Glutamatergic neuron (in vitro differentiated cells): ENCODE results near the gene BTRC. TPM values are rescaled to one million over a fixed set of nuclear protein-coding genes. Genes with fewer than 3 reads are reported as not detected.

Experiments
- DNase-seq: peaks from one replicate; pipeline ENCODE4 v3.0.0; 2022
- H3K27ac Mint-ChIP-seq: one replicate; pipeline ENCODE4 v1.8.0; 2020; ENCODE audit warnings: mild to moderate bottlenecking, mixed read lengths, inconsistent platforms; ENCODE audit not compliant: unreplicated experiment
- H3K27me3 Mint-ChIP-seq: one replicate; pipeline ENCODE4 v1.8.0; 2020; ENCODE audit warnings: mild to moderate bottlenecking, moderate library complexity, mixed read lengths, inconsistent platforms; ENCODE audit not compliant: unreplicated experiment
- H3K36me3 Mint-ChIP-seq: one replicate; pipeline ENCODE4 v1.8.0; 2020; ENCODE audit warnings: mild to moderate bottlenecking, mixed read lengths, inconsistent platforms; ENCODE audit not compliant: unreplicated experiment
- H3K4me1 Mint-ChIP-seq: one replicate; pipeline ENCODE4 v1.8.0; 2020; ENCODE audit warnings: mild to moderate bottlenecking, low read depth, mixed read lengths, inconsistent platforms; ENCODE audit not compliant: unreplicated experiment
- H3K4me3 Mint-ChIP-seq: one replicate; pipeline ENCODE4 v1.8.0; 2020; ENCODE audit warnings: mild to moderate bottlenecking, mixed read lengths, inconsistent platforms; ENCODE audit not compliant: unreplicated experiment
- H3K9me3 Mint-ChIP-seq: one replicate; pipeline ENCODE4 v1.8.0; 2020; ENCODE audit warnings: mild to moderate bottlenecking, moderate library complexity, mixed read lengths, inconsistent platforms; ENCODE audit not compliant: unreplicated experiment
- total RNA-seq: library from RNA; stranded (reverse); fragmentation: NEBNext Ultra II Directional; extraction: Animal tissue kit (Norgen Biotek cat#: 25700); gene quantifications from one replicate; pipeline ENCODE4 v1.2.1, GENCODE V29; 2021; ENCODE audit not compliant: unreplicated experiment
- TF ChIP-seq, protein P1 (sequence below): fragments of 200-600 bp; sonication (generic); IDR thresholded peaks from one replicate; pipeline ENCODE4 v1.5.0; 2021; ENCODE audit not compliant: partially characterized antibody, unreplicated experiment

Gene BTRC
- total RNA-seq, 1 donor from 2014 or later = 28.9 TPM

DNA sequence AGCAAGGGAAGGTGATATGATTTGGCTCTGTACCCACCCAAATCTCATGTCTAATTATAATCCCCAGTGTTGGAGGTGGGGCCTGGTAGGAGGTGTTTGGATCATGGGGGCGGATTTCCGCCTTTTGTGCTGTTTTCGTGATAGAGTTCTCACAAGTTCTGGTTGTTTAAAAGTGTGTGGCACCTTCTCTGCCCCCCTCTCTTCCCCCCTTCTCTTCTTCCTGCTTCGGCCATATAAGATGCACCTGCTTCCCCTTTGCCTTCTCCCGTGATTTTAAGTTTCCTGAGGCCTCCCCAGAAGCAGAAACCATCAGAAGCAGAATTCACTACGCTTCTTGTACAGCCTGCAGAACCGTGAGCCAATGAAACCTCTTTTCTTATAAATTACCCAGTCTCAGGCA, 21.1 kb downstream of the BTRC start:
- no peak for DNase-seq
- Mint-ChIP-seq H3K4me1 (peaks cover 5% of the 10 kb centered on the region), H3K4me3 (no peak overlapping the region), H3K27ac (no peak overlapping the region), H3K9me3 (no peaks in the 10 kb centered on the region), H3K27me3 (no peaks in the 10 kb centered on the region), H3K36me3 (peaks cover 6% of the 10 kb centered on the region)
- TF ChIP-seq, protein P1, sequence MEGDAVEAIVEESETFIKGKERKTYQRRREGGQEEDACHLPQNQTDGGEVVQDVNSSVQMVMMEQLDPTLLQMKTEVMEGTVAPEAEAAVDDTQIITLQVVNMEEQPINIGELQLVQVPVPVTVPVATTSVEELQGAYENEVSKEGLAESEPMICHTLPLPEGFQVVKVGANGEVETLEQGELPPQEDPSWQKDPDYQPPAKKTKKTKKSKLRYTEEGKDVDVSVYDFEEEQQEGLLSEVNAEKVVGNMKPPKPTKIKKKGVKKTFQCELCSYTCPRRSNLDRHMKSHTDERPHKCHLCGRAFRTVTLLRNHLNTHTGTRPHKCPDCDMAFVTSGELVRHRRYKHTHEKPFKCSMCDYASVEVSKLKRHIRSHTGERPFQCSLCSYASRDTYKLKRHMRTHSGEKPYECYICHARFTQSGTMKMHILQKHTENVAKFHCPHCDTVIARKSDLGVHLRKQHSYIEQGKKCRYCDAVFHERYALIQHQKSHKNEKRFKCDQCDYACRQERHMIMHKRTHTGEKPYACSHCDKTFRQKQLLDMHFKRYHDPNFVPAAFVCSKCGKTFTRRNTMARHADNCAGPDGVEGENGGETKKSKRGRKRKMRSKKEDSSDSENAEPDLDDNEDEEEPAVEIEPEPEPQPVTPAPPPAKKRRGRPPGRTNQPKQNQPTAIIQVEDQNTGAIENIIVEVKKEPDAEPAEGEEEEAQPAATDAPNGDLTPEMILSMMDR = no peak

DNA sequence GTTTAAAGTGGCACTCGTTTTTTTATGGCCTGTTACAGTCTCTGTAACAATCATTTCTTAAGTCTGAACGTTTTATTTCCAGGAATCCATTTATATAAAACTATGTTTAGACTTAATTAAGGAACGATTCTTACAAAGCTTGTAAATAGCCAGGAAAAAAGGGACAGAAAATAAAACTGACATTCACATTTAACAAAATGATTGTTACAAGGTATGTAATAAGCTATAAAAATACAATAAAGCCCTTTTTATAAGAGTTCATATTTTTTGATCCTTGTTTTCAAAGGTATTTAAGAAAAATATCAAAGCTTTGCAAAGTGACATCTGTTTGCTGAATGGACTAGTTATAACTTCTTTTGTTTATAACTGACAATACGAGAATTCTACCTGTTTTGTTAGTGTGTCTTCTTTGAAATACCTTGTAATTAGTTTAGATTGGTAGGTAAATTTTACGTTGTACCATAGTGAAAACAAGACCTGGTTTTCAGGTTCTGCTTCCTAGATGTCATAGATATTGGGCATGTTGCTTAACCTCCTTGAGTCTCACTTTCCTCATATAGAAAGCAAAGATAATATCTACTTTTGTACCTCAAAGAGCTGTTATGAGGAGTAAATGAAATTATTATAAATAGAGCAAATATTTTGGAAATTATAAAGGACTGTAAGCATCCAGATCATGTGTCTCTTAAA, 25.8 kb downstream of the BTRC start:
- no peaks in the 10 kb centered on the region for H3K36me3 Mint-ChIP-seq
- H3K27ac Mint-ChIP-seq = no peak overlapping the region
- DNase-seq = no peak
- no peaks in the 10 kb centered on the region for H3K27me3 Mint-ChIP-seq
- no peaks in the 10 kb centered on the region for H3K4me1 Mint-ChIP-seq
- H3K9me3 Mint-ChIP-seq = no peaks in the 10 kb centered on the region
- no peak overlapping the region for H3K4me3 Mint-ChIP-seq
- TF ChIP-seq, protein P1 = no peak

DNA sequence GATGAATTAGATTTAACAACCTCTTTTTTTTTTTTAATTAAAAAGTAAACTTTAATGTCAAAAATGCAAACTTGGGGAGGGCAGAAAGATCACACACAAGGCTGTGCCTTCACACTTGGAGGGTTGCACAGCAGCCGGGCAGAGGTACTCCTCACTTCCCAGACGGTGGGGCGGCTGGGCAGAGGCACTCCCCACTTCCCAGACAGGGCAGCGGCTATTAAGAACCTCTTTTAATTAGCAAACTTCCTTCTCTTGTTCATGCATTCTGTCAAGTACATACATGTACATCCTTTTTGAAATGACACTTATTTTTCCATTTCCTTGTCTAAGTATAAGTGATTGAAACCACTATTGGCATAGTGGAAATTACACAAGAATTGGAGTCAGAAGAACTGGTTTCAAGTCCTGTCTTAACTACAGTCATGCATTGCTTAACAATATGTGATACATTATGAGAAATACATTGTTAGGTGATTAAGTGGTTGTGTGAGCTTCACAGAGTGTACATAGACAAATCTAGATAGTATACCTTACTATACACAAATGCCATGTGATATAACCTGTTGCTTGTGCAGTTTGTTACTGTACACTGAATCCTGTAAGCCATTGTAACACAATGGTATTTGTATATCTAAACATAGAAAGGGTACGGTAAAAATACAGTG, 26.5 kb downstream of the BTRC start:
- Mint-ChIP-seq H3K4me3 (no peak overlapping the region), H3K36me3 (no peaks in the 10 kb centered on the region), H3K9me3 (no peaks in the 10 kb centered on the region), H3K4me1 (no peaks in the 10 kb centered on the region), H3K27me3 (no peaks in the 10 kb centered on the region), H3K27ac (no peak overlapping the region)
- no peak for DNase-seq
- TF ChIP-seq, protein P1 = no peak

DNA sequence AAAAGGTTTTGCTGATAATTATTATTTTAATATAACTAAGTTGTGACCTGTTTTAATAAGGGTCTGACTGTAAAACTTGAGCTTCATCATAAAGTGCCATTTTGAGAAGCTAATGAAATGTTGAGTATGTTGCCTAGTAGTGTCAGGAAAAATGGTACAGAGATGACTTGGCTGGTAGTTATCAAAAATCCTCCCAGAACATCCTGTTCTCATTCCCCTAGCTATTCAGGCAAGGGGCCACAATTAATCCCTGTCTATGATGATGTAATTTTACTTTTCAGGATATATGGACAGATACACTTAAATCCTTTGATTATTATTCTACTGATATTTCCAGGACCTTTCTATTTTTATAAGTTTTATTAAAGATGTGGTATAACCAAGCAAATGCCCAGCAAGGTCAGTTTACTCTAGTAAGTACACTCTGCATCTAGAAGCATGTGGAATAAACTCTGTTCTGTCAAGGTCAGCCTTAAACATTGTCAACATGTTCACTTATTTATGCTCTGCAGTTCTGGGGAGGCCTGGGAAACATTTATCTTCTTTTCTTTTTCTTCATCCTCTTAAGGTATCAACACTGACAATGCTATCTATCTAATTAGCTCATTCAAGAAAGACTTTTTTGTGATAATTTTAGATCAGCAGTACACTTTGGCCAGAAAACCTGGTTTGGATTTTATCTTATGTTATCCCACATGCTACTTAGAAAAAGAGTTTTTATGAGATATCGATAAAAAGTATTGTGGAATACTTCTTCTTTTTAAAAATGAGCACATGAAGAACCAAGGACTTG, 32.1 kb downstream of the BTRC start:
- Mint-ChIP-seq H3K4me1 (no peaks in the 10 kb centered on the region), H3K4me3 (no peak overlapping the region), H3K36me3 (no peaks in the 10 kb centered on the region), H3K27ac (no peak overlapping the region), H3K9me3 (no peaks in the 10 kb centered on the region), H3K27me3 (no peaks in the 10 kb centered on the region)
- TF ChIP-seq, protein P1 = no peak
- DNase-seq = no peak
